NT2/D1 (cell line): Measurements from ENCODE around the gene PITPNM3.

Experiments used
- SUZ12 ChIP-seq: IDR thresholded peaks from 2 replicates; pipeline ENCODE4 v1.6.1; 2011; ENCODE audit not compliant: insufficient read length, insufficient read depth; ENCODE audit errors: extremely low read depth
- YY1 ChIP-seq: IDR thresholded peaks from 2 replicates; pipeline ENCODE4 v1.6.1; 2011; ENCODE audit not compliant: insufficient read length, insufficient read depth
- ZNF274 ChIP-seq: IDR thresholded peaks from 2 replicates; pipeline ENCODE4 v1.6.1; 2011; ENCODE audit warnings: mild to moderate bottlenecking, low read depth, low read length

DNA sequence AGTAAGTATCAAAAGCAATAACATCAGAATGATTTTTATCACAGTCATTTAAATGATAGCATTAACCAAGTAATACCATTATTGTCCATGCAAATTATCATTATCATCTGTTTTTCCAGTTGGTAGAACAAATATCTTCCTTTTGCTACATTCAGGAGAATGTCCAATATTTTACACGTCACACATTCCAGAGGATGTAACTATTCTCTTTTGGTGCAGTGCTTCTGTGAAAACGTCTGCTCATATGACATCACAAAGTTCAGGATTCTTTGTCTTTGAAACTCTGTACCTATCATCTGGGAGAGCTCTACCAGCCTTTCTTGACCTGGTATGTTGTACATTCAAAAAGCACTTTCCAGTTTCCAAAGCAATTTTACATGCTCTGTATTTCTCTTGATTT, 40.2 kb upstream of the PITPNM3 start:
- TF ChIP-seq ZNF274, result no peak
- TF ChIP-seq SUZ12, result no peak
- TF ChIP-seq YY1, result no peak
